Measurements from ENCODE around the gene APLP1. TPM values are rescaled to one million over a fixed set of nuclear protein-coding genes. Genes with fewer than 3 reads are reported as not detected.

Gene APLP1
- polyA plus RNA-seq, 1 experiment, result 6.8 TPM

DNA sequence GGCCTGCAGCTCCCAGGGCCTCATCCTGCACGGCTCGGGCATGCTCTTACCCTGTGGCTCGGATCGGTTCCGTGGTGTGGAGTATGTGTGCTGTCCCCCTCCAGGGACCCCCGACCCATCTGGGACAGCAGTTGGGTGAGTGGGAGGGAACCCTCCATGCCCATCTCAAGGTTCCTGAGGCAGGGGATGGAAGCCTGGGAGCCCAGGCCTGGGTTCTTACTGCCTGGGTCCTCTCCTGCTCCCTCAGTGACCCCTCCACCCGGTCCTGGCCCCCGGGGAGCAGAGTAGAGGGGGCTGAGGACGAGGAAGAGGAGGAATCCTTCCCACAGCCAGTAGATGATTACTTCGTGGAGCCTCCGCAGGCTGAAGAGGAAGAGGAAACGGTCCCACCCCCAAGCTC is 3.2 kb downstream of the APLP1 start:
- TF ChIP-seq, protein P1, sequence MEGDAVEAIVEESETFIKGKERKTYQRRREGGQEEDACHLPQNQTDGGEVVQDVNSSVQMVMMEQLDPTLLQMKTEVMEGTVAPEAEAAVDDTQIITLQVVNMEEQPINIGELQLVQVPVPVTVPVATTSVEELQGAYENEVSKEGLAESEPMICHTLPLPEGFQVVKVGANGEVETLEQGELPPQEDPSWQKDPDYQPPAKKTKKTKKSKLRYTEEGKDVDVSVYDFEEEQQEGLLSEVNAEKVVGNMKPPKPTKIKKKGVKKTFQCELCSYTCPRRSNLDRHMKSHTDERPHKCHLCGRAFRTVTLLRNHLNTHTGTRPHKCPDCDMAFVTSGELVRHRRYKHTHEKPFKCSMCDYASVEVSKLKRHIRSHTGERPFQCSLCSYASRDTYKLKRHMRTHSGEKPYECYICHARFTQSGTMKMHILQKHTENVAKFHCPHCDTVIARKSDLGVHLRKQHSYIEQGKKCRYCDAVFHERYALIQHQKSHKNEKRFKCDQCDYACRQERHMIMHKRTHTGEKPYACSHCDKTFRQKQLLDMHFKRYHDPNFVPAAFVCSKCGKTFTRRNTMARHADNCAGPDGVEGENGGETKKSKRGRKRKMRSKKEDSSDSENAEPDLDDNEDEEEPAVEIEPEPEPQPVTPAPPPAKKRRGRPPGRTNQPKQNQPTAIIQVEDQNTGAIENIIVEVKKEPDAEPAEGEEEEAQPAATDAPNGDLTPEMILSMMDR (IDR thresholded peaks at IDR 0.05; ENCODE audit: low read depth, low read length), result no peak
- no peak for DNase-seq (ENCODE audit: low read depth, low spot score)

DNA sequence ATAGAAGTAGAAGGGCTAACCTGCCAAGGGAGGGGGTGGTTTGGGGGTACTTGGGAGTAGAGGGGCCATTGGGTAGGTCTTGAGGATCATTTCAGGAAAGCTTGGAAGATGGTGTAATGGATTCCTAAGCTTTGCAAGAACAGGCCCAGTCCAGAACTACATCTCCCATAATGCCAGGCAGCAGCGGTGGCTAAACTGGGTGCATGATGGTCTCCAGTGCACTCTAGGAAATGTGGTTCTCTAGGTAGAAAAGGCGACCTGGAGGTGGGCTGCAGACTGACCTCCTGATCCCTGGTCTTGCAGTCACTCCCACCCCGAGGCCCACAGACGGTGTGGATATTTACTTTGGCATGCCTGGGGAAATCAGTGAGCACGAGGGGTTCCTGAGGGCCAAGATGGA is 3.8 kb downstream of the APLP1 start:
- H3K4me3 ChIP-seq (ENCODE audit: low read depth, low read length), result no peak overlapping the region
- no peak overlapping the region for H3K27ac ChIP-seq (ENCODE audit: low read depth, low read length)
- CTCF ChIA-PET, result no interaction called here
- H3K27me3 ChIP-seq (ENCODE audit: control insufficient read depth, insufficient read depth, low read length), result peaks cover 14% of the 10 kb centered on the region
- no peak for DNase-seq (ENCODE audit: low read depth, low spot score)
- POLR2A ChIA-PET, result no interaction called here
- TF ChIP-seq, protein P1 (IDR thresholded peaks at IDR 0.05; ENCODE audit: low read depth, low read length), result no peak
- no peaks in the 10 kb centered on the region; the same call in 1 of the 2 replicates for H3K9me3 ChIP-seq (ENCODE audit: control insufficient read depth, insufficient read depth, low read length)

More for the DNA sequence above, 3.2 kb downstream of the APLP1 start:
- CTCF ChIA-PET, result no interaction called here
- POLR2A ChIA-PET, result no interaction called here
- Histone ChIP-seq H3K9me3 (ENCODE audit: control insufficient read depth, insufficient read depth, low read length) (no peaks in the 10 kb centered on the region; the same call in 1 of the 2 replicates), H3K27me3 (ENCODE audit: control insufficient read depth, insufficient read depth, low read length) (peaks cover 17% of the 10 kb centered on the region), H3K27ac (ENCODE audit: low read depth, low read length) (no peak overlapping the region), H3K4me3 (ENCODE audit: low read depth, low read length) (no peak overlapping the region)

DNA sequence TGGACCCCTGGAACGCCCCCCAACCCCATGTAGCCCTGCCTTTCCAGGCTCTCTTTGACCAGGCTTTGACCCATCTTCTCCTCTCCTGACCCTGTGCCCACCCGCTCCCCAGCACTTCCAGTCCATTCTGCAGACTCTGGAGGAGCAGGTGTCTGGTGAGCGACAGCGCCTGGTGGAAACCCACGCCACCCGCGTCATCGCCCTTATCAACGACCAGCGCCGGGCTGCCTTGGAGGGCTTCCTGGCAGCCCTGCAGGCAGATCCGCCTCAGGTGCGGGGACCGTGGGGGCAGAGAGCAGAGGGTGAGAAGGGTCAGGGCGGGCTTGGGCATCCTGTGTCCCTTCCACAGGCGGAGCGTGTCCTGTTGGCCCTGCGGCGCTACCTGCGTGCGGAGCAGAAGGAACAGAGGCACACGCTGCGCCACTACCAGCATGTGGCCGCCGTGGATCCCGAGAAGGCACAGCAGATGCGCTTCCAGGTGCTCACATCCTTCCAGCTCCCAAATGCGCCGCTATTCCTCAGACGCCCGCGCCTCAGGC is 6.1 kb downstream of the APLP1 start:
- CTCF ChIA-PET, result no interaction called here
- TF ChIP-seq, protein P1 (IDR thresholded peaks at IDR 0.05; ENCODE audit: low read depth, low read length), result no peak
- H3K27me3 ChIP-seq (ENCODE audit: control insufficient read depth, insufficient read depth, low read length), result peaks cover 2% of the 10 kb centered on the region

DNA sequence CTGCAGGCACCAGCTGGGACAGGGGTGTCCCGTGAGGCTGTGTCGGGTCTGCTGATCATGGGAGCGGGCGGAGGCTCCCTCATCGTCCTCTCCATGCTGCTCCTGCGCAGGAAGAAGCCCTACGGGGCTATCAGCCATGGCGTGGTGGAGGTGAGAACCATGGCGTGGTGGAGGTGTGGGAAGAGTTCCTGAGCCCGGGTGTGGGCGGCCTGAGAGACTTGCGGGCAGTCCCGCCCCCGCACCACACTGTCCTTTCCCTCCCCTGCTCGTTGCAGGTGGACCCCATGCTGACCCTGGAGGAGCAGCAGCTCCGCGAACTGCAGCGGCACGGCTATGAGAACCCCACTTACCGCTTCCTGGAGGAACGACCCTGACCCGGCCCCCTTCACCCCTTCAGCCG is 10.7 kb downstream of the APLP1 start:
- CTCF ChIA-PET, result no interaction called here

More for the DNA sequence above, 6.1 kb downstream of the APLP1 start:
- no peak overlapping the region for H3K27ac ChIP-seq (ENCODE audit: low read depth, low read length)
- POLR2A ChIA-PET, result no interaction called here
- no peaks in the 10 kb centered on the region; the same call in 1 of the 2 replicates for H3K9me3 ChIP-seq (ENCODE audit: control insufficient read depth, insufficient read depth, low read length)
- H3K4me3 ChIP-seq (ENCODE audit: low read depth, low read length), result no peak overlapping the region
- no peak for DNase-seq (ENCODE audit: low read depth, low spot score)

DNA sequence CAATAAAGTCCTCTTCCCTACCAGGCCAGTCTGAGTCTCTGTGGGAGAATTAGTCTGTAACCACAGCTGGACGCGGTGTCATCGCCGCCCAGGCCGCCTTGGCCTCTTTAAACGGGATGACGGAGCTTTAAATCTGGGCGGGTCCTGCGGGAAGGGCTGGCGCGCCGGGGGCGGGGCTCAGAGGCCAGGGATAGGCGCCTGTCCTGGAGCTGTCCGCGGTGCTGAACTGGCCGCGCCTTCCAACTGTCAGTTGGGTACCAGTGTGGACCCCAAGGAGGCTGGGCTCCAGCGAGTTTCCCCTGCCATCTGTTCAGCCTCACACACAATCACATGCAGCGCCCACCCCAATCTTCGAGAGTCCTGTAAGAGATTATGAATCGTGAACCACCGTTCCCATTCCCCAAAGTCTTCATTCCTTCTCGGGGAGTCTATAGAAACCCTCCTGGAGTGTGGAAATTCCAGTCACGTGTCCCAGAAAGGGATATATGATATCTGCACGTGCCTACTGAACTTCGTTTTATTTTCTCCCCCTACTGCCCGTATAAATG is 11.5 kb downstream of the APLP1 start:
- Histone ChIP-seq H3K27ac (ENCODE audit: low read depth, low read length) (no peak overlapping the region), H3K4me3 (ENCODE audit: low read depth, low read length) (no peak overlapping the region), H3K9me3 (ENCODE audit: control insufficient read depth, insufficient read depth, low read length) (no peaks in the 10 kb centered on the region), H3K27me3 (ENCODE audit: control insufficient read depth, insufficient read depth, low read length) (no peaks in the 10 kb centered on the region)
- POLR2A ChIA-PET, result interaction anchor here (0.6 to 1.0 kb wide), 4 partner anchors 10 to 57 kb away, joined by 3 to 4 read pairs (median 3); no protein-coding TSS in a partner anchor
- TF ChIP-seq, protein P1 (IDR thresholded peaks at IDR 0.05; ENCODE audit: low read depth, low read length), result no peak
- CTCF ChIA-PET, result no interaction called here
- DNase-seq (ENCODE audit: low read depth, low spot score), result peak; percentile 63

More for the DNA sequence above, 10.7 kb downstream of the APLP1 start:
- no peak overlapping the region for H3K27ac ChIP-seq (ENCODE audit: low read depth, low read length)
- POLR2A ChIA-PET, result interaction anchor here (0.6 to 1.0 kb wide), 3 partner anchors 9 to 58 kb away, joined by 3 to 4 read pairs (median 3); no protein-coding TSS in a partner anchor
- DNase-seq (ENCODE audit: low read depth, low spot score), result no peak
- TF ChIP-seq, protein P1 (IDR thresholded peaks at IDR 0.05; ENCODE audit: low read depth, low read length), result no peak
- no peaks in the 10 kb centered on the region for H3K27me3 ChIP-seq (ENCODE audit: control insufficient read depth, insufficient read depth, low read length)
- H3K4me3 ChIP-seq (ENCODE audit: low read depth, low read length), result no peak overlapping the region
- H3K9me3 ChIP-seq (ENCODE audit: control insufficient read depth, insufficient read depth, low read length), result no peaks in the 10 kb centered on the region
